A673 (cell line): ENCODE measurements around the gene CRY1.

Experiments
- CTCF ChIP-seq: fragments of 300-800, 200-600 bp; sonication (generic); conservative IDR thresholded peaks from 2 replicates; pipeline ENCODE4 v1.5.1; 2017; ENCODE audit warnings: low read depth, mild to moderate bottlenecking, antibody characterized with exemption, low read length, moderate library complexity, mixed read lengths
- EZH2 ChIP-seq: fragments of 200-600 bp; sonication (generic); IDR thresholded peaks from 2 replicates; pipeline ENCODE4 v1.6.1; 2017; ENCODE audit warnings: borderline replicate concordance, low read depth, mild to moderate bottlenecking, mixed read lengths, antibody characterized with exemption, low read length; ENCODE audit not compliant: poor library complexity, severe bottlenecking

GRCh38 chr12:107007411-107007810, 85.9 kb downstream of the CRY1 start:
- TF ChIP-seq CTCF (no peak), EZH2 (no peak)
